ENCODE measurements around the gene COL10A1. TPM values are rescaled to one million over a fixed set of nuclear protein-coding genes. Genes with fewer than 3 reads are reported as not detected.

The COL10A1 gene
- total RNA-seq = under 0.01 TPM in 1 of 2 replicates, not detected in the other

DNA sequence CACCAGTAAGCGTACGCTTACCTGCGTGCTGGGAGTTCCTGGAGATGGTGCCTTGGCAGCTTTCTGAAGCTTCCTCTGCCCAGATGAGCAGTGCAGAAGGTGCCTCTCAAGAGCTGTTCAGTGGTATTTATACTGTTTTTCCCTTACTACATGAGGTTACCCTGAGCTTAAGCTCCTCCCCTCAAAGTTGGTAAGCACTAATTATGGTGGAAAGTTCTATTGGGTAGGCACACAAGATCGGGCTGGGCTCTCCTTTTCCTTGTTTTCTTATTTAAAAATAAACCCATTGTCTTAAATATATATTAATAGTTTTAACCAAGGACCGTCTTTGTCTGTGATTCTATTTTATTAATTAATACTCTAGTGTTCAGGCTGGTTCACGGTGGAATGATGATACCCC, at the start of gene COL10A1:
Gene COL10A1, minus strand, starts transcription at position 101 of the 400 bp plus-strand sequence. CDS start 640 bp downstream, outside the sequence.

DNA sequence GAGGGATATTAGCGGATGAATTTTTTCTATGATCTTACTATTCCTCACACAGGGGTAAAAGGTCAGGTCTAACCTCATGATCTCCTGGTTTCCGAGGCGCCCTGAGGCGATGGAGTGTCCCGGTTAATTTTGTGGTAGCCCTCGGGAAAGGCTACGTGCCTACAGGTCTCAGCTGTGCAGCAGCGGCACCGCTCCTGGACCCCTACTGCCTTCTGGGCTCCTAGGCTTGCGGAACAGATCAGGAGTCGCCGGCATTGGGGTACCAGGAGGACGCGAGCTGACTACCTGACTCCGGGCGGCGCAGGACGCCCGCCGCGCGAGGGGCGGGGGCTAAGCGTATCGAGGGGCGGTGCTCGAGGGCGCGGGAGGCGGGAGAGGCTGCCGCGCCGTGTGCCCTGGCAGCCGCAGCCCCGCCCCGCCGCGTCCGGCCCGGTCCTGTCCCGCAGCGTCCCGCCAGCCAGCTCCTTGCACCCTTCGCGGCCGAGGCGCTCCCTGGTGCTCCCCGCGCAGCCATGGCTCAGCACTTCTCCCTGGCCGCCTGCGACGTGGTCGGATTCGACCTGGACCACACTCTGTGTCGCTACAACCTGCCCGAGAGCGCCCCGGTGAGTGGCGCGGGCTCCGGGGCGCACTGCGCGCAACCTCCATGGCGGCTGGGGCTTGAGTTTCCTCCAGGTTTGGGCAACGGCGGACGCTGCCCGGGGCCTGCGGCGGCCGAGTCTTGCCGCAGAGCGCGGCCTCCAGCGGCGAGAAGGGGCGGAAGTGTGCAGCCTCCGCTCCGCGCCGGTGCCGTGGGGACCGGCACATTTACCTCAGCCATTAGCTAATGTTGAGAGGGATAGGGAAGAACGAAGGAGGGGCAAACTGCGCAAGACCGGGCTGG, 25.3 kb downstream of the COL10A1 start, which contains the start of gene NT5DC1:
Gene NT5DC1, plus strand, starts transcription at position 435 of the 883 bp plus-strand sequence. Its CDS starts 78 bp downstream, at position 513.

Other genes starting within 250 kb of the COL10A1 start
- 0.26 and 1.2 TPM in 2 replicates for gene FRK, start 65.2 kb downstream of the COL10A1 start, total RNA-seq
- 4.5 and 8.1 TPM in 2 replicates for gene NT5DC1, start 25.3 kb downstream of the COL10A1 start, total RNA-seq
- gene TSPYL4, start 127.9 kb upstream of the COL10A1 start, total RNA-seq = 5.4 and 14.6 TPM in 2 replicates
- gene TSPYL1, start 153.8 kb upstream of the COL10A1 start, total RNA-seq = 45.6 and 48.0 TPM in 2 replicates
- gene DSE, start 244.8 kb upstream of the COL10A1 start, total RNA-seq = 36.8 and 44.2 TPM in 2 replicates